A673 (cell line): ENCODE results near the gene IGF1R. TPM values are rescaled to one million over a fixed set of nuclear protein-coding genes. Genes with fewer than 3 reads are reported as not detected.

Experiments used
- BruUV-seq: library from RNA; stranded (reverse); fragments of 400-500 nt; replicated peaks from 2 replicates; lab custom pipeline; 2021; lab: Mats Ljungman, UMichigan
- CTCF ChIA-PET: fragments of 300-600 bp; sonication (Branson Sonifier 250); formaldehyde crosslinking; loops from one replicate; lab custom pipeline; 2022; ENCODE audit warnings: antibody characterized with exemption; lab: Charles Lee
- POLR2A ChIA-PET: fragments of 300-600 bp; sonication (Branson Sonifier 250); formaldehyde crosslinking; loops from one replicate; lab custom pipeline; 2022; ENCODE audit warnings: antibody characterized with exemption; ENCODE audit not compliant: low non-redundant PET; lab: Charles Lee
- DNase-seq: peaks from one replicate; pipeline ENCODE4 v3.0.0-alpha.2; 2015; ENCODE audit warnings: low spot score
- H3K27ac ChIP-seq: fragments of 200-600 bp; sonication (generic); 2 replicates; pipeline ENCODE4 v1.5.1; 2016; ENCODE audit warnings: mixed run types, low read depth, mild to moderate bottlenecking, mixed read lengths, antibody characterized with exemption, low read length; ENCODE audit not compliant: poor library complexity, severe bottlenecking
- H3K27me3 ChIP-seq: fragments of 200-600 bp; sonication (generic); replicated peaks from 2 replicates; pipeline ENCODE4 v1.6.1; 2017; ENCODE audit warnings: mixed run types, low read depth, mild to moderate bottlenecking, mixed read lengths, antibody characterized with exemption, low read length; ENCODE audit not compliant: insufficient read depth, poor library complexity
- H3K36me3 ChIP-seq: fragments of 200-600 bp; sonication (generic); 2 replicates; pipeline ENCODE4 v1.6.1; 2016; ENCODE audit warnings: mixed run types, mild to moderate bottlenecking, mixed read lengths, antibody characterized with exemption, low read length; ENCODE audit not compliant: insufficient read depth, poor library complexity, severe bottlenecking
- H3K4me1 ChIP-seq: fragments of 200-600 bp; sonication (generic); 2 replicates; pipeline ENCODE4 v1.6.1; 2017; ENCODE audit warnings: mixed run types, mild to moderate bottlenecking, mixed read lengths, antibody characterized with exemption, low read length; ENCODE audit not compliant: insufficient read depth, poor library complexity, severe bottlenecking
- H3K4me3 ChIP-seq: fragments of 200-600 bp; sonication (generic); 2 replicates; pipeline ENCODE4 v1.5.1; 2016; ENCODE audit warnings: low read depth, mixed run types, mild to moderate bottlenecking, mixed read lengths, low read length; ENCODE audit not compliant: poor library complexity, severe bottlenecking
- H3K9me3 ChIP-seq: fragments of 200-600 bp; sonication (generic); 2 replicates; pipeline ENCODE4 v1.6.1; 2016; ENCODE audit warnings: mixed run types, low read depth, mild to moderate bottlenecking, mixed read lengths, antibody characterized with exemption, low read length; ENCODE audit not compliant: poor library complexity, severe bottlenecking
- CTCF ChIP-seq: fragments of 300-800, 200-600 bp; sonication (generic); conservative IDR thresholded peaks from 2 replicates; pipeline ENCODE4 v1.5.1; 2017; ENCODE audit warnings: low read depth, mild to moderate bottlenecking, antibody characterized with exemption, low read length, moderate library complexity, mixed read lengths
- EZH2 ChIP-seq: fragments of 200-600 bp; sonication (generic); IDR thresholded peaks from 2 replicates; pipeline ENCODE4 v1.6.1; 2017; ENCODE audit warnings: borderline replicate concordance, low read depth, mild to moderate bottlenecking, mixed read lengths, antibody characterized with exemption, low read length; ENCODE audit not compliant: poor library complexity, severe bottlenecking
- intact Hi-C: fragments of 100-400 bp; cut with micrococcal nuclease; formaldehyde crosslinking; loops from one replicate; pipeline ENCODE4 v1.10.0; 2022; ENCODE audit not compliant: unreplicated experiment
- total RNA-seq: library from RNA; stranded (reverse); gene quantifications from 2 replicates; pipeline ENCODE4 v1.2.3, GENCODE V29; 2021

Gene IGF1R
- total RNA-seq, 1 experiment from 2014 or later: 34.9 TPM

GRCh38 chr15:98894312-98894711, 246.0 kb downstream of the IGF1R start:
- Histone ChIP-seq H3K4me1 (peaks cover 6% of the 10 kb centered on the region), H3K36me3 (no peaks in the 10 kb centered on the region), H3K4me3 (no peak overlapping the region), H3K27ac (no peak overlapping the region), H3K27me3 (no peaks in the 10 kb centered on the region), H3K9me3 (no peaks in the 10 kb centered on the region)
- POLR2A ChIA-PET: no interaction called here
- DNase-seq: no peak
- BruUV-seq: no TSS peak
- intact Hi-C loops: no loop called here
- TF ChIP-seq EZH2 (no peak), CTCF (no peak)
- CTCF ChIA-PET: no interaction called here

- POLR2A ChIA-PET: no interaction called here
- no TSS peak for BruUV-seq
- no peak overlapping the region for H3K4me3 ChIP-seq
Measured at GRCh38 chr15:98896002-98896721, 247.8 kb downstream of the IGF1R start.

More at GRCh38 chr15:98896002-98896721, 247.8 kb downstream of the IGF1R start:
- Histone ChIP-seq H3K4me1 (no peaks in the 10 kb centered on the region), H3K36me3 (no peaks in the 10 kb centered on the region), H3K27me3 (no peaks in the 10 kb centered on the region), H3K9me3 (no peaks in the 10 kb centered on the region), H3K27ac (no peak overlapping the region)
- TF ChIP-seq EZH2: no peak
- TF ChIP-seq CTCF: no peak
- CTCF ChIA-PET: no interaction called here
- intact Hi-C loops: no loop called here
- no peak for DNase-seq
